HG03442 (cell line): ENCODE results near the gene GLIPR1L1.
"Not testable (repeated sequence)": the region's sequence is repeated elsewhere in the genome, so short reads cannot be mapped to it uniquely, and the experiment has no call there.

Source experiments
- ATAC-seq: cut with Tn5 transposase; IDR thresholded peaks from one replicate; pipeline ENCODE4 v1.9.1; 2021; ENCODE audit warnings: mild to moderate bottlenecking, moderate library complexity; ENCODE audit not compliant: unreplicated experiment

The GLIPR1L1 gene

DNA sequence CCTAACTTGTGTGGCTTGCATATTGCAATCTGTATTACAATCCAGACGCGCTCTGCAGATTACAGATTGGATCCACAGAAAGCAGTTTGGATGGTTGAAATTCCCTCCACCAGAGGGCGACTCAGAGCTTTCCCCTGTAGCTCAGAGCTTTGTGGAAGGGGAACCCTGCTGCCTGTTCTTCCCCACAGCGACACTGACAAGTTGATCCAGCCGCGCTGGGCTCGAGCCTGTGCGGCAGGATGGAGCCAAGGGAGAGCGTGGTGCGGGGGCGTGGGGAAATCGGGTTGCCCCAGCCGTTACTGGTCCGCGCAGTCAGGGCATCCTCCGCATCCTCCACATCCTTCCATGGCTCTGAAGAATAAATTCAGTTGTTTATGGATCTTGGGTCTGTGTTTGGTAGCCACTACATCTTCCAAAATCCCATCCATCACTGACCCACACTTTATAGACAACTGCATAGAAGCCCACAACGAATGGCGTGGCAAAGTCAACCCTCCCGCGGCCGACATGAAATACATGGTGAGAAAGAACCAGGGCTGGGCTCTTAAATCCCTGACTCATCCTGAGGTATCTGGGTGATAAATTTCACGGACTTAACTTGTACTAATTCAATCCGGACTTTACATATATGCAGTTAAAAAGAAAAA is at the start of gene GLIPR1L1:
Gene GLIPR1L1 (plus strand): TSS at position 287 of the 647 bp plus-strand sequence. CDS start 59 bp downstream, at position 346.
- peak; percentile 48 for ATAC-seq

GRCh38 chr12:75288860-75289259 is 45.6 kb upstream of the GLIPR1L1 start:
- no peak for ATAC-seq

DNA sequence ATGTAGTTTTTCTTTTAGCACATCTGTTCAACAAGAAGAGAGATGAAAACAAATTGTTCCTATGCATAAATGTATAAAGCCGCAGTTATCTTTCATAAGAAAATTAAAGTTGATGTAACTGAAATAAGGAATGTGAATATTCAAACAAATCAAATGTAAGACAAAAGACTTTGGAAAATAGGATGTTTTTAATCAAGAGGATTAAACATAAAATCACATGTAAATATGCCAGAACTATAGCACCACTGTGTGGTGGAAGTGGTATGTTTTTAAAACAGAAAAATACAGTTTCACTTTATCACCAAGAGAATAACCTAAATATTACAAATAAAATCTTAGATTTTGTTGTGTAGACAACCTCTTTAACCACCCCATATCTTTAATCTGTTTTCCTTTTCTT is 44.7 kb upstream of the GLIPR1L1 start:
- no peak for ATAC-seq

GRCh38 chr12:75291014-75291413 is 43.5 kb upstream of the GLIPR1L1 start:
- no peak for ATAC-seq

GRCh38 chr12:75294336-75294735 is 40.1 kb upstream of the GLIPR1L1 start:
- no peak for ATAC-seq

- no peak for ATAC-seq
Measured at GRCh38 chr12:75294797-75295196, 39.7 kb upstream of the GLIPR1L1 start.

GRCh38 chr12:75302225-75302624 is 32.2 kb upstream of the GLIPR1L1 start:
- no peak for ATAC-seq

DNA sequence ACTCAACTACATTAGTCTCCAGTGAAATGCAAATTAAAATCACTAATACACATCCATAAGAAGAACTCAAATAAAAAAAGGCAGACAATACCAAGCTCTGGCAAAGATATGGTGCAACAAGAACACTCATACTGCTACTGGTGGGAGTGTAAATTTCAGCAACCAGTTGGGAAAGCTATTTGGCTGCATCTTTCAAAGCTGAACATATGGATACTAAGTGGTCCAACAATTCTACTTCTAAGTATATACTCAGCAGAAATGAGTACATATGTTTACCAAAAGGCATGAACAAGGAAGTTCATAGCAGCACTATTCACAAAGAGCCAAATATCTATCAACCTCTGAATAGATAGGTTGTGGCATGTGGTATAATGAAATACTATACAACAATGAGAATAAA is 31.7 kb upstream of the GLIPR1L1 start:
- ATAC-seq, result no peak

DNA sequence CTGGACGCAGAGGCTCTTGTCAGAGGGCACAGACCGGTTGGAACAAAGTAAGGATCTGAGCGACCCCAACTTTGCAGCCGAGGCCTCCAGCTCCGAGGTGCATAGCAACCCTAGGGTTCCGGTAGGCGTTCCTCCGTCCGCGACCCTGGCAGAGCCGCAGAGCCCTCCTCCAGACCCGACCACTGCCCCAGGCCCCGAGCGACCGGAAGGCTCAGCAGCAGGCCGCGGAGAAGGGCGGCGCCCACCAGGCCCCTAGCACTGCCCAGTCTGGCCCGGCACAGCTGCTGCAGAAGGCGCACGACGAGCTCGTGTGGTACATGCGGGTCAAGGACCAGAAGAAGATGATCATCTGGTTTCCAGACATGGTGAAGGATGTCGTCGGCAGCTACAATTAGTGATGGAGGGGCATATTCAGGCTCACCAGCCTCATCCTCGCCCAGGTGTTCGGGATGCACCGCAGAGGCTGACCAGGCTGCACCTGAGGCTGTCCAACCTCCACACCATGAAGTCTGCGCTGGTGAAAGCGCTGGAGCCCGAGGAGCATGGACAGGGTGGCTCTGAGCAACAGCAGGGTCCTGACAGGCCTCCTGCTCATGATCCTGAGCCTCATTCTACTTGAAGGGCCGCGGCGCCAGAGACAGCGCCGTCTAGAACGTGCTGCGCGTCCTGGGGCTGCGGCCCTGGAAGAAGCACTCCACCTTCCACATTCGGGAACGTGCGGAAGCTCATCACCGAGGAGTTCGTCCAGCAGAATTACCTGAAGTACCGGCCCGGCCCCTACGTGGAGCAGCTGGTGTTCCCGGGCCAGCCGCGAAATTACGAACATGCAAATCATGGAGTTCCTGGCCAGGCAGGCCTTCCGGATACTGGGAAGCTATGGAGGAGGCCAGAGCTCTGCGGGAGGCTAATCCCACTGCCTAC is 28.8 kb upstream of the GLIPR1L1 start:
- no peak for ATAC-seq

- ATAC-seq, result no peak
Measured at GRCh38 chr12:75308279-75308678, 26.2 kb upstream of the GLIPR1L1 start.

GRCh38 chr12:75311369-75311768 is 23.1 kb upstream of the GLIPR1L1 start:
- ATAC-seq, result no peak

DNA sequence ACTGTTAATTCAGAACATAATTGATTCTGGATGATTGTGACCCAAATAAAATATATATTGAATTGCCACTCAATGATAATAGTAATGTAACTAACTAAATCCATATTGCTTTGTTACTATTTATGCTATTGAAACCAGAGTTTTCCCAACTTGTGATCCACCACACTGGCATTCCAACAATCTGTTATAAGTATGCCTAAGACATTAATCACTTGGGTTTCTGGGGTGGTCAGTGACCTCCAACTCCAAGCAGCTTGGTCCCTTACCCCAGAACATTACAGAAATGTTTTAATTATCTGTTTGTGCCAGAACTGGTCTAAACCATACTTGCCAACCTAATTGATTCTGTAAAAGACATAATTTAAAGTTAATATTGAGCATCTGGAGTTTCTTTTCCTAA is 19.0 kb upstream of the GLIPR1L1 start:
- no peak for ATAC-seq

GRCh38 chr12:75317784-75318183 is 16.7 kb upstream of the GLIPR1L1 start:
- ATAC-seq, result no peak

GRCh38 chr12:75322464-75322863 is 12.0 kb upstream of the GLIPR1L1 start:
- no peak for ATAC-seq

GRCh38 chr12:75323663-75324062 is 10.8 kb upstream of the GLIPR1L1 start:
- ATAC-seq, result no peak

GRCh38 chr12:75327642-75328041 is 6.8 kb upstream of the GLIPR1L1 start:
- no peak for ATAC-seq

- ATAC-seq, result peak; percentile 83
Measured at GRCh38 chr12:75329918-75330826, 4.3 kb upstream of the GLIPR1L1 start, which contains the start of gene CAPS2. Gene CAPS2 (minus strand): TSS chr12:75330324. CDS start chr12:75326498, 3,826 bp downstream.

GRCh38 chr12:75337905-75338304 is 3.4 kb downstream of the GLIPR1L1 start:
- ATAC-seq, result peak; percentile 41

DNA sequence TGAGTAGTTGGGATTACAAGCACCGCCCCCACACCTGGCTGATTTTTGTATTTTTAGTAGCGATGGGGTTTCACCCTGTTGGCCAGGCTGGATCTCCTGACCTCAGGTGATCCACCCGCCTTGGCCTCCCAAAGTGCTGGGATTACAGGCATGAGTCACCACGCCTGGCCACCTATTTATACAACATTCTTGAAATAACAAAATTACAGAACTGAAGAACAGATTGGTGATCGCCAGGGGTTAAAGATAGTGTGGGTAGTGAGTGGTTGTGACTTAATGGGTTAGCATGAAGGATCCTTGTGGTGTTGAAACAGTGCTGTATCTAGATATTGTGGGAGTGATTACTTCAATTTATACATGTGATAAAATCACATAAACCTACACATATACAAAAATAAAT is 7.4 kb downstream of the GLIPR1L1 start:
- ATAC-seq, result no peak

- no peak for ATAC-seq
Measured at GRCh38 chr12:75345531-75345930, 11.1 kb downstream of the GLIPR1L1 start.

- ATAC-seq, result not testable (repeated sequence)
Measured at GRCh38 chr12:75346215-75346614, 11.7 kb downstream of the GLIPR1L1 start.
